SKM-1 treated with dmso at 0.1 percent for 144 hours (cell line): ENCODE measurements around the gene EGFL7.

Experiments
- DNase-seq: peaks from one replicate; lab custom pipeline; 2025; ENCODE audit not compliant: unreplicated experiment; lab: John Stamatoyannopoulos, UW

Gene EGFL7

GRCh38 chr9:136684799-136685198 is 22.1 kb downstream of the EGFL7 start:
- no peak for DNase-seq

GRCh38 chr9:136685216-136685615 is 22.5 kb downstream of the EGFL7 start:
- no peak for DNase-seq

DNA sequence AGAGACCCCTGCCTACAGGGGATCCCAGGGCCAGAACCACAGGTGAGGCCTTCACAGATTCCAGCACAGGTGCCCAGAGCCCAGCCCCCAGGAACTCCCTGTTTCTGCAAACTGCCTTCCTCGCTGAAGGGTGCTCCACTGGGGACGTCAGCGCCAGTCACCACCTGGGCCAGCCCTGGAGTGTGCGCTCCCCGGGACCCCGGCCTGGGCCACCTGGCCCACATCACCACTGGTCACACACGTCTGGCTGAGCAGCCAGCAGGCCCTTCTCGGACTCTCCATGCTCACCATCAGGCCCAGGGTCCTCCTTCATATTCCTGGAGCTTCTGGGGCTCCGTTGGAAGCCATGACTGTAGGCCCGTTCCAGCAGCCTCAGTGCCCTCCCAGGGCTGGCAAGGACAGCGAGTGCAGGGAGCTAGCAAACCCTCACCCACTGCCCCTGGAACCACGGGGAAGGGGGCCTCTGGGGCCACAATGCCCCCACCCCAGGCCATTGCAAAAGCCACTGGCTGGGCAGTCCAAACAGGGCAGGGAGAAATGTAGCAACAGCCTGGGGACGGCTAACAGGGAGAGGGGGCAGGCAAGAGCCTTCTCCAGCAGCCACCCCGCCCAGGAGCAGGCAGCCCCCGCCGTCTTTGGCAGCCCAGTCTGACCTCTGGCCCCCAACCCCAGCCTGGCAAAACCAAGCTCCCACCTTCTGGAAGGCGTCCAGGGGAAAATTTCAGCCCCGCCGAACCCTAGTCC is 23.2 kb downstream of the EGFL7 start:
- DNase-seq, result peak; percentile 35

- no peak for DNase-seq
These were observed 23.7 kb downstream of the EGFL7 start for GRCh38 chr9:136686534-136686793.

- DNase-seq, result peak; percentile 74
These were observed 24.3 kb downstream of the EGFL7 start, which contains the start of gene AGPAT2 for GRCh38 chr9:136686794-136687711. Gene AGPAT2 (minus strand): TSS chr9:136687457. CDS start chr9:136687357, 100 bp downstream.

GRCh38 chr9:136687721-136688223 is 25.1 kb downstream of the EGFL7 start:
- no peak for DNase-seq

DNA sequence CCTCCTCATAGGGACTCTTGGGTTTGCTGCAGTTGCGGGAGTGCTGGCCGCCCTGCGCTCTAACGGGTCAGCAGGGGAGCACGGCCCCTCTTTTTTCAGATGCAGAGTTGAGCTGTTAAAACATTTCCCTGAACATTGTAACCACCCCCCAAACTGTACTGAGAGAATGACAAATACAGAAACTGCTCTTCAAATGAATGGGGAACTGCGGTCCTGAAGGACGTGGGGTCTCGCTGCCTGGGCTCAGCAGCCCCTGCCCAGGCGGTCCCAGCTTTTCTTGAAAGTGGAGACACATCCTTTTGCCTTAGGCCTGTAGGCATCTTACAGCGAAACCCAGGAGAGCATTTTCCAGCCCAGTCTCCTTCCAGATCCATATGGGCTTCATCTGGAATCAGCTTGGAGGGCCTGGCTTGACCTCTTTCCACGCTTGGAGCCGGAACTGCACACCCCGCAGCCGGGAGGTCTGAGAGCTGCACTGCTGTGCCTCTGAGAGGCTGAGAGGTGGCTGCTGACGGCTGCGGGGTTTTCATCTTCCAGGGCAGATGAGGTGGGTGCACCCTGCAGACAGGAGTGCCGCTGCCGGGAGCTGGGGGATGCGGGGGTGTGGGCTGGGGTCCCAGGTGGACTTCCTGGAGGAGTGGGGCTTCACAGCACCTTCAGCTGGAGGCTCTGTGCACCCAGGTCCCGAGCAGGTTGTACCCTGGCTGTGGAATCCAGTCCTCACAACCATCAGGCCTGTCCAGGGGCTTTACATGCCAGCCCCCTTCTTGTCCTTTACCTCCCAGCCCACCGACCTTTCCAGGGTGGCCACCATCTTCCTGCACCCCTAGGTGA is 25.8 kb downstream of the EGFL7 start:
- DNase-seq, result no peak

DNA sequence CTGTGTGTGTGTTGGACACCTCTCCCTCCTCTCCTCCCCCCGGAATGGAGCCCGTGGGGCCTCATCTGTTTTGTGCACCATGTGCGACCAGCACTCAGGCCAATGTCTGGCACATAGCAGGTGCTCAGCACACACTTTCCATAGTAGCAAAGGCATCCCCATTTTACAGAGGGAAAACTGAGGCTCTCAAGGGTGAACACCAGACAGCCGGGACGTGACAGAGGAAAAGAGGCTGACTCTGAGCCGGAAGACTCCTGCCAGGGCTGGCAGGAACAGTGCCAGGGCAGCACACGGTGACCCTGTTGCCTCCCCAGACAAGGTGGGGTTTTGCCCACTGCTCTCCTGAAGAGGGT is 26.4 kb downstream of the EGFL7 start:
- no peak for DNase-seq

DNA sequence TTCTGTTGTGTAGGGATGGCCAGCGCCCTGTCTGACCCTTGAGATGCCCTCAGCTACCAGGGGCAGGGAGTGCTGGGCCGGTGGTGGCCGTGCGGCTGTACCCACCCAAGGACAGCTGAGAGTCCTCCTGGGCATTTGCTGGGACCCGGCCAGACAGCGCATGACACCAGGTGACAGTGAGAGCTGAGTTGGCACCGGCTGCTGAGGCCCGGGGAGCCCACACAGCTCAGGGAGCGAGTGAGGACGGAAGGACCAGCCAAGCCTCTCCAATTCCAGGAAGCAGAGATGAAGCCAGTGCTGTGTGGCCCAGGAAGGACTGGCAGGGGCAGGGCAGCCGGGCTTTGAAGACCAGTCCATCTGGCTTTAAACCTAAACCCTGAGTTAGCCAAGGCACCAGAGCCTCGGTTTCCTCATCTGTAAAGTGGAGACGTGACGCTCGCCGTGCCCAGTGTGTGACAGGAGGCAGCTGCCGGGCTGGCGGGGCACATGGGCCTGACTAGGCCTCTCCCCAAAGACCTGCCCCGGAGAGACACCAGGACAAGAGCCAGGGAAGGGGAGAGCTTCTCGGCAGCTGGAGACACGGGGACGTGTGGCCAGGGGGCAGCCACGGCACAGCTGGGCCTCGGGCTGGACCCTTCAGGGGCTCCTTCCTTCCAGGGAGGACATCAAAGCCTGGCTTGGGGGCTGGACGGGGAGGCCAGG is 27.5 kb downstream of the EGFL7 start:
- no peak for DNase-seq

DNA sequence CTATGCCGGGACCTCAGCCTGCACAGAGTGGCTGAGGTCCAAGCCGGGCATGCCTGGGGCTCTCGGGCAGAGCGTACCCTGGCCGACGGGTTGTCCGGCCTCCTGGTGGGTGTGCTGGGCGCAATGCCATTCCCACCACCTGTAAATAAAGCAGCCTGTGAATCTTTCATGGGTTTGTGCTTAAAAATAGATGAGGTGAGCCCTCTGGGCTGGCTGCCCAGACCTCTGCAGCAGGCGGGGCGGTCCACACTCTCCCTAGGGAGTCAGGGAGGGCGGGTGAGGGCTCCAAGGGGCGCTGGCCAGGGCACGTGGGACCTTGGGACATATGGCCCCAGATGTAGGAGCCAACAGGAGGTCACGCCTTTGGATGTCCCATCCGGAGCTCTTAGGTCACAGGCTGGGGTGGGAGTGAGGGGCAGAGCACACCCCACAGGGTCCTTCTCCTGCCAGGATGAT is 28.1 kb downstream of the EGFL7 start:
- no peak for DNase-seq

DNA sequence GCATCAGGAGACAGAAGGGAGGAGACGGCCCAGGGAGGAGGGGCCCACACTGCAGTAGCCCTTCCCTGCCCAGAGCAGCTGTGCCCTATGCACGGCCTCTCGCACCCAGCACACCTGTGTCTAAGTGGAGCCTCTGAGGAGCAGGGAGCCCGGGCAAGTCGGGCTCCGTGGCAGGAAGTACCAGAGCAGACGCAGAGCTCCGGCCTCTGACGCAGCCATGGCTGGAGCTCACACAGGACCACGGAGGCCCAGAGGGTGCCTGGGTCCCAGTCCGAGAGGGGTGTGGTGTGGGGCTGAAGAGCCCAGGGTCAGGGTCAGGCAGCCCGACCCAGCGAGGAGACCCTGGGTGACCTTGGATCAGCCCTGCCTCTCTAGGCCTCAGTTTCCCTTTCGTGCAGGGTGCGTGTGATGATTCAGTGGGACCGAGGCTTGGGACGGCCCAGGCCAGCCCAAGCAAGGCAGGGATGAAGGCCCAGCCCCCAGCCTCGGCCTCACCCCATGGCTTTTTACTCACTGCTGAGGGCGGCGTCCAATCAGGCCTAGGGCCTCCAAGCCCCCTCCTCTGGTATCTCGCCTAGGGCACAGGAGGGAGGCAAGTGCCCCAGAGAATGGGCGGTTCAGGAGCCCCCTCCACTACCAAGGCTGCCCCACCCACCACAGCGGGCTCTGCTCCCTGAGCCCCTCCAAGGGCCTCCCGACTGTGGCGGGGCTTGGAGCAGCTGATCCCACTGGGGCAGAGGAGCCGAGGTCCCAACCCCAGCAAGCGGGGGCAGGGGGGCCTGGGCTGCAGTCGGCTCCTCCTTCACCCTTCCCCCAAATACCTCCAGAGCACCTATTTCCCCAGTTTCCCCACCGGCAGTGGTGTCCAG is 28.8 kb downstream of the EGFL7 start:
- no peak for DNase-seq

GRCh38 chr9:136692185-136693134 is 29.7 kb downstream of the EGFL7 start:
- DNase-seq, result no peak

- DNase-seq, result no peak
These were observed 30.4 kb downstream of the EGFL7 start for GRCh38 chr9:136693135-136693489.

GRCh38 chr9:136693490-136694162 is 30.9 kb downstream of the EGFL7 start:
- no peak for DNase-seq

- DNase-seq, result no peak
These were observed 31.6 kb downstream of the EGFL7 start for GRCh38 chr9:136694163-136694871.

DNA sequence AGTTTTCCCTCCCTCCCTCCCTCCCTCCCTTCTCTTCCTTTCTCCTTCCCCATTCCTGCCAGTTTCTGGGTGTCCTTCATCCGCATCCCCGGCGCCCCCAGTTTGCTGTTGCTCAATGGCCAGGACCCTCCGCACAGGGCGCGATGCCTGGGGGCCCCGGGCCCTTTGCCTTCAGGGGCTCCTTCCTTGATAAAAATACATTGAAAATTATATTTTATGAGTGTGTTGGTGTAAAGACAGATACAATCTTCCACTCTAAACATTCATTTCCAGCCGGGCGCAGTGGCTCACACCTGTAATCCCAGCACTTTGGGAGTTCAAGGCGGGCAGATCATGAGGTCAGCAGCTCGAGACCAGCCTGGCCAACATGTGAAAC is 32.1 kb downstream of the EGFL7 start:
- no peak for DNase-seq

DNA sequence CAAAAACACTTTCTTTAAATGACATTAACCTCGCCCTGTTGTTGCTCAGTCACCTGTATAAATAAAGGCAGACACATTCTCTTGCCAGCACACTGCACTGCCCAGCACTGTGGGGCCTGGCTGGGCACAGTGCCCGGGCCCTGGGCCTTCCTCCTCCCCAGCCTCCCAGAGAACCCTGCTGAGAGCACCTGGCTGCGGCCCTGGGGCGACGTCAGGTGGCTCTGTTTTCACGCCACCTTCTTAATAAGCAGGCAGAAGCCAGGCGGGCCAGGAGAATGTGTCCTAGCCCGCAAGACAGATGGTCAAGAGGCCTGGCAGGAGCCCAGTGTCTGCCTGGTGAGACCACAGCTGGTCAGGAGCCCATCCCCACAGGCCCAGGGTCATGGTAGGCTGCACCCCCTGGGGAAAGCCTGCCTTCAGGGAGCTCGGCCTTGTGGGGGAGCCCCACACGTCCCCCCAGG is 32.7 kb downstream of the EGFL7 start:
- no peak for DNase-seq
